Measurements from ENCODE around the gene GOLGA8N.

Gene GOLGA8N

DNA sequence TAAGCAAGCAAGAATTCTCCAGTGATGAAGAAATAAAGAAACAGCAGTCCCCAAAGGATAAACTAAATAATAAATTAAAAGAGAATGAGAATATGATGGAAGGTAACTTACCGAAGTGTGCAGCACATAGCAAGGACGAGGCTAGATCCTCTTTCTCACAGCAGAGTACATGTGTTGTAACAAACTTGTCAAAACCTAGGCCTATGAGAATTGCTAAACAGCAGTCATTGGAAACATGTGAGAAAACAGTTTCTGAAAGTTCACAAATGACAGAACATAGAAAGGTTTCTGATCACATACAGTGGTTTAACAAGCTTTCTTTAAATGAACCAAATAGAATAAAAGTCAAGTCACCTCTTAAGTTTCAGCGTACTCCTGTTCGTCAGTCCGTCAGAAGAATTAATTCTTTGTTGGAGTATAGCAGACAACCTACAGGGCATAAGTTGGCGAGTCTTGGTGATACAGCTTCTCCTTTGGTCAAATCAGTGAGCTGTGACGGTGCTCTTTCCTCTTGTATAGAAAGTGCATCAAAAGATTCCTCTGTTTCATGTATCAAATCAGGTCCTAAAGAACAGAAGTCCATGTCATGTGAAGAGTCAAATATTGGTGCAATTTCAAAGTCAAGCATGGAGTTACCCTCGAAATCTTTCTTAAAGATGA lies 43.8 kb downstream of the GOLGA8N start:
- in situ Hi-C loops (cut with MboI; ENCODE audit: low sequenced_read_pairs, unreplicated experiment) = no loop called here
- TF ChIP-seq, protein P1, sequence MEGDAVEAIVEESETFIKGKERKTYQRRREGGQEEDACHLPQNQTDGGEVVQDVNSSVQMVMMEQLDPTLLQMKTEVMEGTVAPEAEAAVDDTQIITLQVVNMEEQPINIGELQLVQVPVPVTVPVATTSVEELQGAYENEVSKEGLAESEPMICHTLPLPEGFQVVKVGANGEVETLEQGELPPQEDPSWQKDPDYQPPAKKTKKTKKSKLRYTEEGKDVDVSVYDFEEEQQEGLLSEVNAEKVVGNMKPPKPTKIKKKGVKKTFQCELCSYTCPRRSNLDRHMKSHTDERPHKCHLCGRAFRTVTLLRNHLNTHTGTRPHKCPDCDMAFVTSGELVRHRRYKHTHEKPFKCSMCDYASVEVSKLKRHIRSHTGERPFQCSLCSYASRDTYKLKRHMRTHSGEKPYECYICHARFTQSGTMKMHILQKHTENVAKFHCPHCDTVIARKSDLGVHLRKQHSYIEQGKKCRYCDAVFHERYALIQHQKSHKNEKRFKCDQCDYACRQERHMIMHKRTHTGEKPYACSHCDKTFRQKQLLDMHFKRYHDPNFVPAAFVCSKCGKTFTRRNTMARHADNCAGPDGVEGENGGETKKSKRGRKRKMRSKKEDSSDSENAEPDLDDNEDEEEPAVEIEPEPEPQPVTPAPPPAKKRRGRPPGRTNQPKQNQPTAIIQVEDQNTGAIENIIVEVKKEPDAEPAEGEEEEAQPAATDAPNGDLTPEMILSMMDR (IDR thresholded peaks at IDR 0.05; ENCODE audit: borderline replicate concordance, control extremely low read depth, extremely low read depth, insufficient read depth, missing control alignments) = no peak
- DNase-seq (ENCODE audit: low spot score) = no peak

GRCh38 chr15:32637704-32638103 lies 44.4 kb downstream of the GOLGA8N start:
- DNase-seq (ENCODE audit: low spot score) = no peak
- TF ChIP-seq, protein P1 (IDR thresholded peaks at IDR 0.05; ENCODE audit: borderline replicate concordance, control extremely low read depth, extremely low read depth, insufficient read depth, missing control alignments) = no peak
- in situ Hi-C loops (cut with MboI; ENCODE audit: low sequenced_read_pairs, unreplicated experiment) = no loop called here

- DNase-seq (ENCODE audit: low spot score) = no peak
- TF ChIP-seq, protein P1 (IDR thresholded peaks at IDR 0.05; ENCODE audit: borderline replicate concordance, control extremely low read depth, extremely low read depth, insufficient read depth, missing control alignments) = no peak
- in situ Hi-C loops (cut with MboI; ENCODE audit: low sequenced_read_pairs, unreplicated experiment) = no loop called here
These were observed 48.3 kb downstream of the GOLGA8N start, which contains the start of gene SCG5 for GRCh38 chr15:32641517-32642059. SCG5 (plus strand) TSS chr15:32641710; CDS start chr15:32643593, 1,883 bp downstream.

- TF ChIP-seq, protein P1 (IDR thresholded peaks at IDR 0.05; ENCODE audit: borderline replicate concordance, control extremely low read depth, extremely low read depth, insufficient read depth, missing control alignments) = no peak
- in situ Hi-C loops (cut with MboI; ENCODE audit: low sequenced_read_pairs, unreplicated experiment) = no loop called here
- no peak for DNase-seq (ENCODE audit: low spot score)
These were observed 49.6 kb downstream of the GOLGA8N start for GRCh38 chr15:32642667-32643435.

DNA sequence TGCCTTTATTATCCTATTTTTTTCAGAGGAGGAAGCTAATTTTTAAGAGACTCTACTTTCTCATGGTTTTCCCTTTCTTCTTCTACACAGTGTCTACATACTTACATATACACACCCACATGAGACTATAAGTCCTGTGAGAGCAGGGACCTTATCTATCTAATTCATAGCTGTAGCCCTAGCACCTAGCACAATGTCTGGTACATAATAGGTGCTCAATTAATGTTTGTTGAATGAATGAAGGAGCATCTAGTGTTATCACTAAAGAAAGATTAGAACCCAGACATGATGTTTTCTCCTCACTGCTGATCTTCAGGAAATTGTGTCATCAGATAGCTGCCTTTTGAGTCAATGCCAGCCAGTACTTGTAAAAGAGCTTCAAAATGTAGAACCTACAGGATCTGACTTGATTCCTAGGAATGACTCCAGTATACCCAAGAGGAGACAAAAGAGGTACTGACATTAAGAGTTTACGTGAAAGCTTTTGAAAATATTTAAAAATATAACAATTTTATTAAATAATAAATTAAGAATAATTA lies 50.7 kb downstream of the GOLGA8N start:
- in situ Hi-C loops (cut with MboI; ENCODE audit: low sequenced_read_pairs, unreplicated experiment) = no loop called here
- TF ChIP-seq, protein P1 (IDR thresholded peaks at IDR 0.05; ENCODE audit: borderline replicate concordance, control extremely low read depth, extremely low read depth, insufficient read depth, missing control alignments) = no peak
- no peak for DNase-seq (ENCODE audit: low spot score)

- in situ Hi-C loops (cut with MboI; ENCODE audit: low sequenced_read_pairs, unreplicated experiment) = no loop called here
- TF ChIP-seq, protein P1 (IDR thresholded peaks at IDR 0.05; ENCODE audit: borderline replicate concordance, control extremely low read depth, extremely low read depth, insufficient read depth, missing control alignments) = no peak
- DNase-seq (ENCODE audit: low spot score) = no peak
These were observed 53.0 kb downstream of the GOLGA8N start for GRCh38 chr15:32646291-32646690.
